Neural cell (in vitro differentiated cells): ENCODE data around the gene NASP. TPM values are rescaled to one million over a fixed set of nuclear protein-coding genes. Genes with fewer than 3 reads are reported as not detected.

Source experiments
- H2AFZ ChIP-seq: fragments of 200-600, 300-800 bp; sonication (generic), shearing (Covaris generic); 2 replicates; pipeline ENCODE4 v1.6.0; 2014; ENCODE audit warnings: low read depth, mild to moderate bottlenecking, antibody characterized with exemption, low read length, moderate library complexity
- H3F3A ChIP-seq: fragments of 200-600 bp; shearing (Covaris generic); 2 replicates; pipeline ENCODE4 v1.6.1; 2016; ENCODE audit warnings: mild to moderate bottlenecking, moderate library complexity, mixed read lengths, antibody characterized with exemption, low read length; ENCODE audit not compliant: insufficient read depth, poor library complexity, severe bottlenecking
- H3K27ac ChIP-seq: fragments of 200-600, 300-800 bp; sonication (generic), shearing (Covaris generic); 2 replicates; pipeline ENCODE4 v1.5.1; 2014; ENCODE audit warnings: mild to moderate bottlenecking, low read length, moderate library complexity
- H3K27me3 ChIP-seq: fragments of 300-800, 200-600 bp; sonication (generic), shearing (Covaris generic); 2 replicates; pipeline ENCODE4 v1.6.0; 2014; ENCODE audit warnings: mild to moderate bottlenecking, low read depth, low read length, moderate library complexity; ENCODE audit not compliant: insufficient read depth
- H3K36me3 ChIP-seq: fragments of 300-800, 200-600 bp; sonication (generic), shearing (Covaris generic); 2 replicates; pipeline ENCODE4 v1.5.1; 2014; ENCODE audit warnings: mild to moderate bottlenecking, antibody characterized with exemption, low read length, moderate library complexity; ENCODE audit not compliant: insufficient read depth
- H3K4me2 ChIP-seq: fragments of 300-800, 200-600 bp; sonication (generic), shearing (Covaris generic); 2 replicates; pipeline ENCODE4 v1.6.0; 2014; ENCODE audit warnings: mild to moderate bottlenecking, low read length
- H3K4me3 ChIP-seq: fragments of 300-800, 200-600 bp; sonication (generic), shearing (Covaris generic); 2 replicates; pipeline ENCODE4 v1.5.1; 2014; ENCODE audit warnings: mild to moderate bottlenecking, low read length, moderate library complexity
- H3K79me2 ChIP-seq: fragments of 200-600 bp; shearing (Covaris generic); replicated peaks from 2 replicates; pipeline ENCODE4 v1.6.0; 2014; ENCODE audit warnings: mild to moderate bottlenecking, low read length, moderate library complexity; ENCODE audit not compliant: insufficient read depth
- H3K9ac ChIP-seq: fragments of 300-800, 200-600 bp; sonication (generic), shearing (Covaris generic); 2 replicates; pipeline ENCODE4 v1.6.1; 2016; ENCODE audit warnings: mild to moderate bottlenecking, low read length, mixed read lengths
- H3K9me2 ChIP-seq: fragments of 200-600 bp; shearing (Covaris generic); 2 replicates; pipeline ENCODE4 v1.6.1; 2016; ENCODE audit warnings: mild to moderate bottlenecking, low read length, mixed read lengths; ENCODE audit not compliant: insufficient read depth
- H3K9me3 ChIP-seq: fragments of 200-600, 300-800 bp; sonication (generic), shearing (Covaris generic); 2 replicates; pipeline ENCODE4 v1.6.1; 2016; ENCODE audit warnings: mild to moderate bottlenecking, mixed run types, low read length, moderate library complexity, mixed read lengths
- H4K20me1 ChIP-seq: fragments of 200-600 bp; shearing (Covaris generic); 2 replicates; pipeline ENCODE4 v1.6.1; 2016; ENCODE audit warnings: mild to moderate bottlenecking, mixed run types; ENCODE audit not compliant: insufficient read depth
- EP300 ChIP-seq: fragments of 450-650 bp; conservative IDR thresholded peaks from 2 replicates; pipeline ENCODE4 v1.6.1; 2014; ENCODE audit warnings: antibody characterized with exemption, mild to moderate bottlenecking, moderate library complexity; ENCODE audit not compliant: poor library complexity, severe bottlenecking
- EZH2 ChIP-seq: fragments of 200-600, 300-800 bp; shearing (Covaris generic), sonication (generic); IDR thresholded peaks from 2 replicates; pipeline ENCODE4 v1.6.1; 2014; ENCODE audit warnings: antibody characterized with exemption, low read length, borderline replicate concordance, mild to moderate bottlenecking; ENCODE audit not compliant: insufficient read depth, poor library complexity, severe bottlenecking
- MXI1 ChIP-seq: fragments of 450-650 bp; conservative IDR thresholded peaks from 2 replicates; pipeline ENCODE4 v1.6.1; 2014; ENCODE audit warnings: antibody characterized with exemption, mild to moderate bottlenecking; ENCODE audit not compliant: poor library complexity, severe bottlenecking
- POLR2AphosphoS5 ChIP-seq: IDR thresholded peaks from 2 replicates; pipeline ENCODE4 v1.6.1; 2012
- RAD21 ChIP-seq: fragments of 450-650 bp; conservative IDR thresholded peaks from 2 replicates; pipeline ENCODE4 v1.6.1; 2014; ENCODE audit warnings: antibody characterized with exemption, mild to moderate bottlenecking, moderate library complexity
- SMC3 ChIP-seq: fragments of 450-650 bp; conservative IDR thresholded peaks from 2 replicates; pipeline ENCODE4 v1.6.1; 2014; ENCODE audit warnings: antibody characterized with exemption, mild to moderate bottlenecking, moderate library complexity; ENCODE audit not compliant: poor library complexity
- TAF1 ChIP-seq: IDR thresholded peaks from 2 replicates; pipeline ENCODE4 v1.6.1; 2012; ENCODE audit warnings: low read depth
- polyA plus RNA-seq: library from polyadenylated mRNA; depleted of rRNA; stranded (reverse); fragments of >200 nt; gene quantifications from 2 replicates; pipeline ENCODE4 v1.2.3, GENCODE V29; 2014
- TF ChIP-seq, protein P1 (sequence below): fragments of 450-650 bp; IDR thresholded peaks from 2 replicates; pipeline ENCODE4 v1.5.1; 2014; ENCODE audit warnings: antibody characterized with exemption, mild to moderate bottlenecking, moderate library complexity; ENCODE audit not compliant: poor library complexity, severe bottlenecking
- TF ChIP-seq, protein P2 (sequence below): IDR thresholded peaks from 2 replicates; pipeline ENCODE4 v1.6.1; 2012; ENCODE audit warnings: borderline replicate concordance

The NASP gene
- polyA plus RNA-seq, 1 donor from 2014 or later, result 177 TPM

DNA sequence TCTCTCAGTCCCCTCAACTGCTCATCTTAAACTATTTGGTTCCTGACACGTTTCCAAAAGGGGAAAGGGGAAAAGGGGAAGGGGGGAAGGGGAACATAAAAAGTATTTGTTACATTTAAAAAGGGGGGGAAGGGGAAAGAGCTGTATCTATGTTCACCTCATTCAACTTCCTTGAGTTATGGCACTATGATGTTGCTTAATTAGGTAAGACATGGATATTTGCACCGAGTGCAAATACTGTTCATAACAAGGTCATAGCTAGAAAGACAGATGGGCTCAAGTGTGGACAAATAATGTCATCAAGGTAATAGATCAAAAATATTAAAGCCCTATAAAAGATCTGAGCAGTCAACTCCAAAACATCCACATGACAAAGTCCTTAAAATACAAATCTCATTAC lies 76.5 kb downstream of the NASP start:
- Histone ChIP-seq H2AFZ (no peak overlapping the region), H3F3A (no peaks in the 10 kb centered on the region), H3K9me2 (no peaks in the 10 kb centered on the region), H3K27ac (no peak overlapping the region), H4K20me1 (no peaks in the 10 kb centered on the region), H3K36me3 (peaks cover 1% of the 10 kb centered on the region), H3K27me3 (no peaks in the 10 kb centered on the region), H3K9ac (no peak overlapping the region), H3K4me2 (no peak overlapping the region), H3K79me2 (peaks cover 32% of the 10 kb centered on the region), H3K9me3 (no peaks in the 10 kb centered on the region), H3K4me3 (no peak overlapping the region)
- TF ChIP-seq, protein P1, sequence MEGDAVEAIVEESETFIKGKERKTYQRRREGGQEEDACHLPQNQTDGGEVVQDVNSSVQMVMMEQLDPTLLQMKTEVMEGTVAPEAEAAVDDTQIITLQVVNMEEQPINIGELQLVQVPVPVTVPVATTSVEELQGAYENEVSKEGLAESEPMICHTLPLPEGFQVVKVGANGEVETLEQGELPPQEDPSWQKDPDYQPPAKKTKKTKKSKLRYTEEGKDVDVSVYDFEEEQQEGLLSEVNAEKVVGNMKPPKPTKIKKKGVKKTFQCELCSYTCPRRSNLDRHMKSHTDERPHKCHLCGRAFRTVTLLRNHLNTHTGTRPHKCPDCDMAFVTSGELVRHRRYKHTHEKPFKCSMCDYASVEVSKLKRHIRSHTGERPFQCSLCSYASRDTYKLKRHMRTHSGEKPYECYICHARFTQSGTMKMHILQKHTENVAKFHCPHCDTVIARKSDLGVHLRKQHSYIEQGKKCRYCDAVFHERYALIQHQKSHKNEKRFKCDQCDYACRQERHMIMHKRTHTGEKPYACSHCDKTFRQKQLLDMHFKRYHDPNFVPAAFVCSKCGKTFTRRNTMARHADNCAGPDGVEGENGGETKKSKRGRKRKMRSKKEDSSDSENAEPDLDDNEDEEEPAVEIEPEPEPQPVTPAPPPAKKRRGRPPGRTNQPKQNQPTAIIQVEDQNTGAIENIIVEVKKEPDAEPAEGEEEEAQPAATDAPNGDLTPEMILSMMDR, result no peak
- TF ChIP-seq EZH2, result no peak
- TF ChIP-seq RAD21, result no peak
- TF ChIP-seq EP300, result no peak
- no peak for TF ChIP-seq TAF1
- TF ChIP-seq SMC3, result no peak
- no peak for TF ChIP-seq MXI1
- no peak for TF ChIP-seq POLR2AphosphoS5
- TF ChIP-seq, protein P2, sequence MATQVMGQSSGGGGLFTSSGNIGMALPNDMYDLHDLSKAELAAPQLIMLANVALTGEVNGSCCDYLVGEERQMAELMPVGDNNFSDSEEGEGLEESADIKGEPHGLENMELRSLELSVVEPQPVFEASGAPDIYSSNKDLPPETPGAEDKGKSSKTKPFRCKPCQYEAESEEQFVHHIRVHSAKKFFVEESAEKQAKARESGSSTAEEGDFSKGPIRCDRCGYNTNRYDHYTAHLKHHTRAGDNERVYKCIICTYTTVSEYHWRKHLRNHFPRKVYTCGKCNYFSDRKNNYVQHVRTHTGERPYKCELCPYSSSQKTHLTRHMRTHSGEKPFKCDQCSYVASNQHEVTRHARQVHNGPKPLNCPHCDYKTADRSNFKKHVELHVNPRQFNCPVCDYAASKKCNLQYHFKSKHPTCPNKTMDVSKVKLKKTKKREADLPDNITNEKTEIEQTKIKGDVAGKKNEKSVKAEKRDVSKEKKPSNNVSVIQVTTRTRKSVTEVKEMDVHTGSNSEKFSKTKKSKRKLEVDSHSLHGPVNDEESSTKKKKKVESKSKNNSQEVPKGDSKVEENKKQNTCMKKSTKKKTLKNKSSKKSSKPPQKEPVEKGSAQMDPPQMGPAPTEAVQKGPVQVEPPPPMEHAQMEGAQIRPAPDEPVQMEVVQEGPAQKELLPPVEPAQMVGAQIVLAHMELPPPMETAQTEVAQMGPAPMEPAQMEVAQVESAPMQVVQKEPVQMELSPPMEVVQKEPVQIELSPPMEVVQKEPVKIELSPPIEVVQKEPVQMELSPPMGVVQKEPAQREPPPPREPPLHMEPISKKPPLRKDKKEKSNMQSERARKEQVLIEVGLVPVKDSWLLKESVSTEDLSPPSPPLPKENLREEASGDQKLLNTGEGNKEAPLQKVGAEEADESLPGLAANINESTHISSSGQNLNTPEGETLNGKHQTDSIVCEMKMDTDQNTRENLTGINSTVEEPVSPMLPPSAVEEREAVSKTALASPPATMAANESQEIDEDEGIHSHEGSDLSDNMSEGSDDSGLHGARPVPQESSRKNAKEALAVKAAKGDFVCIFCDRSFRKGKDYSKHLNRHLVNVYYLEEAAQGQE, result no peak

DNA sequence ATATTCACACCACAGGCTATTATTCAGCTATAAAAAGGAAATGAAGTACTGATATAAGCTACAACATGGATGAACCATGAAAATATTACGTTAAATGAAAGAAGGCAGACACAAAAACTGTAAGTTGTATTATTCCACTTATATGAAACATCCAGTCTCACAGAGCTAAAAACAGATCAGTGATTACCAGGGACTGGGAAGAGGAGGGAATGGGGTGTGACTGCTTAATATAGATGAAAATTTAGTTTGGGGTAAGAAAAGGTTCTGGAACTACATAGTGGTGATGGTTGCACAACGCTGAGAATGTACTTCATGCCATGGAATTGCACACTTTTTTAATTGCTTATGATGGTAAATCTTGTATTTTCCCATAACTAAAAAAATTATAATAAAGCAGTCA lies 83.0 kb downstream of the NASP start:
- H3K9me2 ChIP-seq, result no peaks in the 10 kb centered on the region
- peaks cover 82% of the 10 kb centered on the region for H3K79me2 ChIP-seq
- H3K36me3 ChIP-seq, result no peaks in the 10 kb centered on the region
- no peak overlapping the region for H3K4me3 ChIP-seq
- no peak overlapping the region for H2AFZ ChIP-seq
- H4K20me1 ChIP-seq, result no peaks in the 10 kb centered on the region
- no peak overlapping the region for H3K27ac ChIP-seq
- no peak overlapping the region for H3K4me2 ChIP-seq
- H3F3A ChIP-seq, result no peaks in the 10 kb centered on the region
- H3K27me3 ChIP-seq, result no peaks in the 10 kb centered on the region
- H3K9ac ChIP-seq, result no peak overlapping the region
- H3K9me3 ChIP-seq, result no peaks in the 10 kb centered on the region
- TF ChIP-seq, protein P2, result no peak
- TF ChIP-seq MXI1 (no peak), EZH2 (no peak), RAD21 (no peak), SMC3 (no peak), TAF1 (no peak), POLR2AphosphoS5 (no peak), EP300 (no peak)
- TF ChIP-seq, protein P1, result no peak
